HepG2 (cell line): Measurements from ENCODE around the gene ZFPM1. TPM values are rescaled to one million over a fixed set of nuclear protein-coding genes. Genes with fewer than 3 reads are reported as not detected.
A peak's percentile ranks its signal among the peaks of the same experiment; 100 is the strongest.

ENCODE experiments used
- ATAC-seq: fragments of 200-7000 bp; cut with Tn5 transposase; 3 replicates; pipeline ENCODE4 v1.9.1; 2020; ENCODE audit warnings: mild to moderate bottlenecking, moderate library complexity
- BruUV-seq: library from RNA; stranded (reverse); fragments of 400-500 nt; replicated peaks from 2 replicates; lab custom pipeline; 2021; lab: Mats Ljungman, UMichigan
- CTCF ChIA-PET: fragments of 300-600 bp; formaldehyde crosslinking; extraction: SDS; loops from one replicate; lab custom pipeline; 2021; ENCODE audit warnings: low total read pairs, inconsistent platforms, low intra/inter-chr PET ratio; lab: Yijun Ruan, JAX
- POLR2A ChIA-PET: fragments of 350-600 bp; sonication (Branson Sonifier 250); formaldehyde crosslinking; loops from one replicate; lab custom pipeline; 2020; ENCODE audit warnings: antibody characterized with exemption, inconsistent platforms; lab: Yijun Ruan, JAX
- DNase-seq: peaks from one replicate; pipeline ENCODE4 v3.0.0-alpha.2; 2015; ENCODE audit warnings: low spot score
- FAIRE-seq: peaks from 3 replicates; lab custom pipeline; 2011; peaks lifted over from hg19 to GRCh38; lab: Jason Lieb, UNC
- H2AFZ ChIP-seq: one replicate; pipeline ENCODE4 v1.6.1; 2011; ENCODE audit warnings: low read length, inconsistent platforms
- H3K27ac ChIP-seq: fragments of 300-600 bp; 3 replicates; pipeline ENCODE4 v1.8.0; 2011; ENCODE audit warnings: mixed run types, mild to moderate bottlenecking, mixed read lengths, low read length, inconsistent platforms; ENCODE audit not compliant: insufficient read depth; ENCODE audit errors: extremely low read length
- H3K27me3 ChIP-seq, 2 experiments: fragments of 200-600 bp in 1 of 2; 2 replicates in 1 of 2; 3 replicates in 1 of 2; pipeline versions ENCODE4 v1.6.0 to v1.8.0; 2011; ENCODE audit warnings: low read length in 2 of 2, mild to moderate bottlenecking in 2 of 2, moderate library complexity in 2 of 2, inconsistent platforms in 1 of 2; ENCODE audit not compliant: insufficient read depth in 2 of 2, control insufficient read depth in 1 of 2
- H3K36me3 ChIP-seq, 2 experiments: fragments of 200-600 bp in 1 of 2; replicated peaks in 1 of 2; 2 replicates in 1 of 2; 3 replicates in 1 of 2; pipeline versions ENCODE4 v1.5.1 to v1.8.0; 2011; ENCODE audit warnings: low read length in 2 of 2, inconsistent platforms in 1 of 2; ENCODE audit not compliant: insufficient read depth in 2 of 2, control insufficient read depth in 1 of 2
- H3K4me1 ChIP-seq: 2 replicates; pipeline ENCODE4 v1.5.1; 2012; ENCODE audit warnings: low read length, inconsistent platforms; ENCODE audit not compliant: insufficient read depth
- H3K4me2 ChIP-seq: 2 replicates; pipeline ENCODE4 v1.6.0; 2011; ENCODE audit warnings: low read depth, low read length, inconsistent platforms
- H3K4me3 ChIP-seq, 3 experiments: fragments of 200-600 bp in 1 of 3; sonication (generic), shearing (Covaris generic) in 1 of 3; replicated peaks in 1 of 3; 2 replicates each; pipeline ENCODE4 v1.5.1; 2011 to 2016; ENCODE audit warnings: low read length in 3 of 3, inconsistent platforms in 2 of 3, low read depth in 2 of 3, mild to moderate bottlenecking in 2 of 3, control low read depth in 1 of 3, mixed read lengths in 1 of 3; ENCODE audit not compliant: insufficient read depth in 1 of 3
- H3K79me2 ChIP-seq: one replicate; pipeline ENCODE4 v1.6.1; 2011; ENCODE audit warnings: low read length, inconsistent platforms; ENCODE audit not compliant: insufficient read depth
- H3K9ac ChIP-seq: 2 replicates; pipeline ENCODE4 v1.6.0; 2011; ENCODE audit warnings: mild to moderate bottlenecking, low read depth, low read length, inconsistent platforms; ENCODE audit not compliant: insufficient read depth
- H3K9me3 ChIP-seq: 2 replicates; pipeline ENCODE4 v1.5.1; 2012; ENCODE audit warnings: mild to moderate bottlenecking, low read length
- H4K20me1 ChIP-seq: 2 replicates; pipeline ENCODE4 v1.6.0; 2011; ENCODE audit warnings: inconsistent platforms, mild to moderate bottlenecking, low read length, moderate library complexity; ENCODE audit not compliant: insufficient read depth
- AGO2 ChIP-seq: fragments of 200-400 bp; formaldehyde crosslinking; optimal IDR thresholded peaks from 2 replicates; pipeline ENCODE3; 2017; ENCODE audit warnings: mild to moderate bottlenecking, low read depth, low read length, moderate library complexity
- PRDM4 ChIP-seq: sonication (generic); formaldehyde crosslinking; IDR thresholded peaks from 2 replicates; pipeline ENCODE4 v1.9.0; 2021; ENCODE audit warnings: missing genetic modification reagents, borderline replicate concordance
- ZNF280D ChIP-seq: sonication (generic); formaldehyde crosslinking; IDR thresholded peaks from 2 replicates; pipeline ENCODE4 v1.5.1; 2020; ENCODE audit warnings: mild to moderate bottlenecking, missing genetic modification reagents
- ZNF562 ChIP-seq: sonication (generic); formaldehyde crosslinking; IDR thresholded peaks from 2 replicates; pipeline ENCODE4 v1.8.0; 2022; ENCODE audit warnings: missing genetic modification reagents, borderline replicate concordance
- WGBS: methylation state at CpG from one replicate; pipeline ENCODE4 v1.1.6; 2017; ENCODE audit warnings: low lambda C conversion rate; 5-methylcytosine and 5-hydroxymethylcytosine counted together
- in situ Hi-C: cut with HindIII; loops from 2 replicates; pipeline ENCODE4 v1.10.0; 2017; ENCODE audit warnings: low pct_unique_long_range_greater_than_20kb; ENCODE audit not compliant: extremely low pct_ligation_motif_present
- intact Hi-C: fragments of 100-400 bp; cut with micrococcal nuclease; formaldehyde crosslinking; loops from one replicate; pipeline ENCODE4 v1.10.0; 2022; ENCODE audit not compliant: unreplicated experiment
- polyA plus RNA-seq, 8 experiments: library from polyadenylated mRNA; depleted of rRNA in 3 of 8; stranded (reverse) in 7 of 8; unstranded in 1 of 8; fragments of >200 nt; fragmentation: Illumina TruSeq in 4 of 8; extraction: Trizol in 4 of 8; gene quantifications; 2 replicates each; pipeline versions ENCODE4 v1.2.1 to v1.2.3, GENCODE V29; 2011 to 2016; ENCODE audit warnings: low read depth in 4 of 8, missing spikeins in 1 of 8, mixed read lengths in 1 of 8; ENCODE audit not compliant: insufficient read depth in 1 of 8
- total RNA-seq, 5 experiments: library from RNA; depleted of rRNA; stranded (reverse); fragments of >200 nt; fragmentation: Illumina TruSeq; extraction: Trizol; gene quantifications; 2 replicates each; pipeline ENCODE4 v1.2.3, GENCODE V29; 2016; ENCODE audit warnings: low read depth in 1 of 5

Gene ZFPM1
- total and polyA plus RNA-seq, 2 of the 13 experiments (the other 11 are each of a cell fraction or from before 2014, with no cell fraction given) = 1.3 to 3.8 TPM

- no peak for TF ChIP-seq ZNF280D (CRISPR knock-in tag)
- TF ChIP-seq ZNF562 (CRISPR knock-in tag) = no peak
- TF ChIP-seq, all 625 proteins: peak for 0
Observed at GRCh38 chr16:88537859-88538258, 84.8 kb downstream of the ZFPM1 start (continued).

GRCh38 chr16:88538366-88539060 lies 85.4 kb downstream of the ZFPM1 start:
- H4K20me1 ChIP-seq = no peaks in the 10 kb centered on the region; the same call in 1 of the 2 replicates
- peaks cover 11% of the 10 kb centered on the region for H3K9me3 ChIP-seq
- H3K27ac ChIP-seq = no peak overlapping the region
- H3K79me2 ChIP-seq = no peaks in the 10 kb centered on the region
- no peaks in the 10 kb centered on the region for H3K4me1 ChIP-seq
- CTCF ChIA-PET = no interaction called here
- FAIRE-seq (no peak), ATAC-seq (peak; percentile 13), DNase-seq (no peak)
- BruUV-seq = no TSS peak
- POLR2A ChIA-PET = no interaction called here
- no peak overlapping the region for H3K9ac ChIP-seq
- intact Hi-C loops = no loop called here
- H2AFZ ChIP-seq = no peak overlapping the region
- in situ Hi-C loops = no loop called here
- H3K4me2 ChIP-seq = no peak overlapping the region
- peaks cover 0 to 3% of the 10 kb centered on the region in 2 experiments; a peak in 1 of 5 replicates for H3K36me3 ChIP-seq
- WGBS = 28% methylated on average over 23 of the region's 23 CpGs
- H3K27me3 ChIP-seq = peaks cover 15 to 46% of the 10 kb centered on the region in 2 experiments; a peak in 4 of 5 replicates
- peak; percentile 64 for TF ChIP-seq AGO2
- no peak for TF ChIP-seq PRDM4 (CRISPR knock-in tag)
- H3K4me3 ChIP-seq = no peak overlapping the region
